Measurements from ENCODE around the gene STK32C. TPM values are rescaled to one million over a fixed set of nuclear protein-coding genes. Genes with fewer than 3 reads are reported as not detected.

The STK32C gene
- total and polyA plus RNA-seq, 2 donors = 4.8 to 13.6 TPM

DNA sequence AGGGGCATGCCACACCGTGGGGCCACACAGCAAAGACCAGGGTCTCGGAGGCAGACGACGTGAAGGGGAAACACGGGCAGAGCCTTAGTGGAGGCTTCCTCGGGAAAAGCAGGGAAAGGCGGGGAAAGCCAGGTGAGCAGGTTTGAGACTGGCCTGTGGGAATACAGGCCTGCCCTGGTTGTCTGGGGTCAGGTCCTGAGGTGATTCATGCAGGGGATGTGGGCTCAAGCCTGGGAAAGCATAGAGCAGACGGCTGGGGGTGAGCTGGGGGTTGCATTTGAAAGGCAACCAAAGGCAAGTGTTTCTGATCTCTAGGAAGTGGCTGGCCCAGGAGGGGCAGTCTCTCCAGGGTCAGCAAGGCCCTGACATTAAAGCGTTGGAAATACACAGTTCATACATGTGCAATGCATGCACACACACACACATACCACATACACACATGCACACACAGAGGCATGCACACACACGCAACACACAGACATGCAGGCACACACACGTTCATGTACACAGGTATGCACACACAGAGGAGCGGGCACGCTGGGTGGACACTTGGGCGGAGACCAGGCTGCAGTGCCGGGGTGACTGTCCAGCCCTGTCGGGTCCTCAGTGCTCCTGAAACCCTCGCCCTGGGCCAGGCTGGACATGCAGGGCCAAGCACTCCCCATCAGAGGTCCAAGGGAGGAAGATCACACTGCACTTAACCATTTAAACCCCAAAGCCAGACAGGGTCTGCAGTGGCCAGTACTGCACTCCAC is 69.2 kb downstream of the STK32C start:
- WGBS = 91% methylated on average over 17 of the region's 17 CpGs
- H3K4me3 ChIP-seq (ENCODE audit: low read depth, low read length) = no peak overlapping the region
- DNase-seq (ENCODE audit: extremely low spot score) = no peak
- no peaks in the 10 kb centered on the region for H3K36me3 ChIP-seq (ENCODE audit: insufficient read depth)
- H3K27ac ChIP-seq (ENCODE audit: low read depth) = no peak overlapping the region
- H3K4me1 ChIP-seq (ENCODE audit: insufficient read depth) = no peaks in the 10 kb centered on the region

DNA sequence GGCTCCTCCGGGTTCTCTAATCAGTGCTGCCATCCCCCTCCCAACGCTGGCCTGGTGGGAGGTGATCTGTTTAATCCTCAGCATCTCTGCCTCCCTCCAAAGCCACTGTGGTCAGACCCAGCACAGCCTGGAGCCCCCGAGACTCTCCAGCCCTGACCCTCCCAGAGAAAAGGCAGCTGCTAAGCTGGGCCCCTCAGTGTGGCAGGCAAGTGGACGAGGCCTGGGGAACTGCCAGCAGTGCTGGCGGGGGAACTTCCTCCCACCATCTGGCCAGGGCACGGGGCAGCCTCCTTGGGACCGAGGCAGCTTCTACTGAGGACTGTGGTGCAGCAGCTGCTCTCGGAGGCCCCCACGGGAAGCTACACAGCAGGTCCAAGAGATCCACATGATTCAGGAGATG is 69.9 kb downstream of the STK32C start:
- no peaks in the 10 kb centered on the region for H3K36me3 ChIP-seq (ENCODE audit: insufficient read depth)
- WGBS = 51% methylated on average over 9 of the region's 9 CpGs
- H3K27ac ChIP-seq (ENCODE audit: low read depth) = no peak overlapping the region
- H3K4me1 ChIP-seq (ENCODE audit: insufficient read depth) = no peaks in the 10 kb centered on the region
- DNase-seq (ENCODE audit: extremely low spot score) = no peak
- no peak overlapping the region for H3K4me3 ChIP-seq (ENCODE audit: low read depth, low read length)

DNA sequence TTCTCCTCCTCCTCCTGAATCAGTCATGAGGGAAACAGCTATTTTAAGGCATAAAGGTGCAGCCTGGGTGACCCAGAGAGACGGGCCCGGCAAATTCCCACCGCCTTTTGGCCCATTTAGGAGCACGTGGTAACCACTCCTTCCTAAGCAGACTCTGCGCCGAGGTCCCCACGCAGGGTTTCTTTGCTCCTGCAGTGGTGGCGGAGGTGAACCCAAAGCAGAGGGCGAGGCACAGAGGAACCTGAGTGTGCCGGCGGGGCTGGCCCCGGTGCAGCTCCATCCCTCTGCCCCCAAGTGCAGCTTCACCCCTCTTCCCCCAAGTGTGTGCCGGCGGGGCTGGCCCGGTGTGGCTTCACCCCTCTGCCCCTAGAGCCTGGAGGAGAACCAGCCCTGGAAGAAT is 70.4 kb downstream of the STK32C start:
- no peak overlapping the region for H3K27ac ChIP-seq (ENCODE audit: low read depth)
- H3K4me1 ChIP-seq (ENCODE audit: insufficient read depth) = no peaks in the 10 kb centered on the region
- 85% methylated on average over 15 of the region's 15 CpGs for WGBS
- no peak for DNase-seq (ENCODE audit: extremely low spot score)
- H3K36me3 ChIP-seq (ENCODE audit: insufficient read depth) = no peaks in the 10 kb centered on the region
- H3K4me3 ChIP-seq (ENCODE audit: low read depth, low read length) = no peak overlapping the region

DNA sequence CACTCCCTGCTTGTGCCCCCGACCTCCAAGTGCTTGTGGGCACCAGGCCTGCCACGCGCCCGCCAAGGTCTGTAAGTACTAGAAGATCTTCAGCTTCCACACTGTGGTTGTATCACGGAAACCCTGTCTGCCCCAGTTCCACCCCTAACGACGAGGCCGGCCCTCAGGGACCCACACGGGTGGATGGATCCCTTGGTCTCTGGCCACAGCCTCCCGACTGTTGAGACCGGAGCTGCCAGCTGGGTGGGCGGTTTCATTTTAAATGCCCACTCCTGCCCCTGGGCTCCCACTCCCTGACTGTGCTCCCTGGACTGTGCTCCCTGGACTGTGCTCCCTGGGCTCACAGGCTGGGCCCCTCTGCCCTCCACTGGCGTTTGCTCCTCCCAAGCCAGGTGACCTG is 70.9 kb downstream of the STK32C start:
- WGBS = 95% methylated on average over 13 of the region's 13 CpGs
- H3K36me3 ChIP-seq (ENCODE audit: insufficient read depth) = no peaks in the 10 kb centered on the region
- no peak for DNase-seq (ENCODE audit: extremely low spot score)
- H3K4me1 ChIP-seq (ENCODE audit: insufficient read depth) = no peaks in the 10 kb centered on the region
- no peak overlapping the region for H3K27ac ChIP-seq (ENCODE audit: low read depth)
- H3K4me3 ChIP-seq (ENCODE audit: low read depth, low read length) = no peak overlapping the region

DNA sequence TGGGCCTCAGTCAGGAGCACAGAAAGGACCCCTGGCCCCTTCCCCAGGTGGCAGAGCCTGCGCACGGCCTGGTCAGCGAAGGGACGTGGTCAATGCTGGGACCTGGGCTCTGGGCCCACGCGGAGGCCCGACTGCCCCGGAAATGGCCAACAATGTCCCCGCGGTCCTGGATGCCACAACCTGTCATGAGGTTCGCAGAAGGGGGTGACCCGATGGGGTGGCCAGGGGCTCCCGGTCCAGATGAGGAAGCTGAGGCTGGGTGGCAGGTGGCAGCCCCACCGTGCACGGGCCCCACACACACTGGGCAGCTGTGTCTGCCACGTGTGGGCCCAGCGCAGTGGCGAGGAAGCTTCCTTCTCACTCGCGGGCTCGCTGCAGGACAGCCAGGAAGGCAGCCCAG is 71.6 kb downstream of the STK32C start:
- no peaks in the 10 kb centered on the region for H3K36me3 ChIP-seq (ENCODE audit: insufficient read depth)
- WGBS = 93% methylated on average over 21 of the region's 21 CpGs
- no peak overlapping the region for H3K4me3 ChIP-seq (ENCODE audit: low read depth, low read length)
- H3K27ac ChIP-seq (ENCODE audit: low read depth) = no peak overlapping the region
- DNase-seq (ENCODE audit: extremely low spot score) = no peak
- H3K4me1 ChIP-seq (ENCODE audit: insufficient read depth) = no peaks in the 10 kb centered on the region

DNA sequence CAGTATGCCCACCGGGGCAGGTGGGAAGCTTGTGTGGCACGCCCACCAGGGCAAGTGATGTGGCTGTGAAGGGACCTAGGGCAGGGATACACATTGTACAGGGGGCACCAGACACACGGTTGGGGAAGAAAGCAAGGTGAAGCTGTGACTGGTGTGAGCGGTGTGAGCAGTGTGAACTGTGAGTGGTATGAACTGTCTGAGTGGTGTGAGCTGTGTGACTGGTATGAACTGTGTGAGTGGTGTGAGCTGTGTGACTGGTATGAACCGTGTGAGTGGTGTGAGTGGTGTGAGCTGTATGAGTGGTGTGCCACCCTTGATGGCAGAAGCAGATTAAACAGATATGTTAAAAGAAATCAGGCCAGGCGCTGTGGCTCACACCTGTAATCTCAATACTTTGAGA is 72.9 kb downstream of the STK32C start:
- 97% methylated on average over 6 of the region's 6 CpGs for WGBS

DNA sequence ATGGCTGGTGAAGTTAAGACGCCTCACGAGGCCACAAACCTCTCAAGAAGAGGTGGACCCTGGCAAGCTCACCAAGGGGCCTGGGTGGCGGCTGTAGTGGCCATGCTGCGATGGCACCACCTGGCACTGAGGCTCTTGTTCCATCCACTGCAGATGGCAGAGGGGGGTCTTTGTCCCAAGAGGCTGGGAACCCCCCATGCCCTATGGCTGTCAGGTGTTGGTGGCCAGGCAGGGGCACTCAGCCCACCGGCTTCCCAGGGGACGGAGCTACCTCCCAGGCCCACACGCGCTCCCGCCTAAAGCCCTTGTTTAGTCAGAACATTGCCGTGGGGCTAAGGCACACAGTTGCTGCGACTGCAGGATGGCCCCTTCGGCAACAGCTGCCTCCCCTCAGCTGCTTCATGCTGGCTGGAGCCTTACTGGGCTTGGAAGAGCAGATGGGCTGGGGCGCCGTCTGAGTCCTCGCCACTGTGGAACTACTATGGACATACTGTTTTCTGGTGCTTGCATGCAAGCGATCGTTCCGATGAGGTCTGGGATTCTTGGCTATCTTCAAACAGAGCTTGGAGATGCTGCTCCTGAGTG is 74.2 kb downstream of the STK32C start:
- DNase-seq (ENCODE audit: extremely low spot score) = no peak
- no peak overlapping the region for H3K27ac ChIP-seq (ENCODE audit: low read depth)
- no peaks in the 10 kb centered on the region for H3K4me1 ChIP-seq (ENCODE audit: insufficient read depth)
- no peaks in the 10 kb centered on the region for H3K36me3 ChIP-seq (ENCODE audit: insufficient read depth)
- no peak overlapping the region for H3K4me3 ChIP-seq (ENCODE audit: low read depth, low read length)
- WGBS = 65% methylated on average over 18 of the region's 18 CpGs

More for the DNA sequence above, 72.9 kb downstream of the STK32C start:
- no peak overlapping the region for H3K4me3 ChIP-seq (ENCODE audit: low read depth, low read length)
- no peaks in the 10 kb centered on the region for H3K36me3 ChIP-seq (ENCODE audit: insufficient read depth)
- no peak for DNase-seq (ENCODE audit: extremely low spot score)
- H3K27ac ChIP-seq (ENCODE audit: low read depth) = no peak overlapping the region
- no peaks in the 10 kb centered on the region for H3K4me1 ChIP-seq (ENCODE audit: insufficient read depth)

DNA sequence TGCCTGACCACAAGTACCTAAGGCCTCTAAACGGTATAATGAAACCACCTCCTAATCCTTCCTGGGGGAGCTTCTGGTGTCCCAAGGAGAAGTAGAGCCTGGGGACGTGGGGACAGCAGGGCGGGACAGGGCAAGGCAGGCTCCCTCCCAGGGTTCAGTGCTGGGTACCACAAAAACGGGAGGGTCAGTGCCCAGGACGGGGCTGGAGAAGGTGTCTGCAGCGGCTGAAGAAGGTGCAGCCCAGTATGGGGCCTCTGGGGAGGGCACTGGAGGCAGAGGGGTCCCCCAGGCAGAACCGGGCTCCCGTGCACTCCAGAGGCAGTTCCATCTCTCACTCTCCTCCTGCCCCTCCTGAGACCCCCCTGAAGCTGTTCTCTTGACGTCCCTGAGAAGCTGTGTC is 74.8 kb downstream of the STK32C start:
- H3K4me1 ChIP-seq (ENCODE audit: insufficient read depth) = no peaks in the 10 kb centered on the region
- 87% methylated on average over 9 of the region's 9 CpGs for WGBS
- H3K27ac ChIP-seq (ENCODE audit: low read depth) = no peak overlapping the region
- no peak overlapping the region for H3K4me3 ChIP-seq (ENCODE audit: low read depth, low read length)
- H3K36me3 ChIP-seq (ENCODE audit: insufficient read depth) = no peaks in the 10 kb centered on the region
- DNase-seq (ENCODE audit: extremely low spot score) = no peak

DNA sequence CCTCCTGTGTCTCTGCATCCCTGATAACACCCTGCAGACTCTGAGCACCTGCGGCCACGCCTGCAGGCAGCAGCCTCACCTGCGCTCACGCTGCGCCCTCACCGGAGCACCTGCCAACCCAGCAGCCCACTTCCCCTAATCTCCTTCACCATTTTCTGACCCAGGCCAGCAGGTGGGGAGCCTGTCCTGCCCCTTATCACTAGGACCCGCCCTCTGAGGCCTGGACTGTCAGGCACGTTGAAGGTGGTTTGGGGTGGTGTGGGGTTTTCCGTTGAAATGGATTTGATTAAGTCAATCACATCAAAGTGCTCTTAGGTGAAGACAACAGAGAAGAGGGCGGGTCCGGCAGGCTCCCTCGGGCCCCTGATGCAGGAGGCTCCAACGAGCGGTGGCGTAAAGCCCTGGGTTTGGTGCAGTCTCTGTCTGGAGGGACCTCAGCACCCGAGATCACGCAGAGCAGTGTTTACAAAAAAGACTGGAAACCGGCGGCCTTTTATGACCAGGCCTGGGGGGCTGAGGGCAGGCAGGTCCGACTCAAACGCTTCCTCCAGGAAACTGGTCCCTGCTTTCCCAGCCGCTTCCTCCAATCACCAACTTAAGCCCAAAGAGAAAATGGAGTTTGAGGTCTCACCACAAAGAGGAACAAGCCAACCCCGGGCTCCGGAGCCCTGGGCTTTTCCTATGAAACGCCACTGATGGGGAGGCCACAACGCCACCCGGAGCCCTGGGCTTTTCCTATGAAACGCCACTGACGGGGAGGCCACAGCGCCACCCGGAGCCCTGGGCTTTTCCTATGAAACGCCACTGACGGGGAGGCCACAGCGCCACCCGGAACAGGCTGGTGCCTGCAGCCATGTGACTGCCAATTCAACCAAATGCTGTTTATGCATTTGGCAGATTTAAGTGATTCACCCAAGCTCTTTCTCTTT is 75.5 kb downstream of the STK32C start:
- H3K36me3 ChIP-seq (ENCODE audit: insufficient read depth) = no peaks in the 10 kb centered on the region

DNA sequence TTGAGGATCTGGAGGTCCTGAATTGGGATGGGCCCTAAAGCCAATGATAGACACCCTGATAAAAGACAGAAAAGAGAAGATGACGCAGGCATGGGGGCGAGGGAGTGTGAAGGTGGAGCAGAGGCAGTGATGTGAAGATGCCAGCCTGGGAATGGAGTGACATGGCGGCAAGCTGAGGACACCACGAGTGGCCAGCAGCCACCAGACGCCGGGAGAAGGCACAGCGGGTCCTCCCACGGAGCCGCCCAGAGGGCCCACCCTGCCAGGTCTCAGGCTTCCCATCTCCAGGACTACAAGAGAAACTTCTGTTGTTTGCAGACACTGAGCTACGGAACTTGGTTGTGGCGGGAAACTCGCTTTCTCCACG is 76.1 kb downstream of the STK32C start:
- 95% methylated on average over 13 of the region's 13 CpGs for WGBS
- Histone ChIP-seq H3K27ac (ENCODE audit: low read depth) (no peak overlapping the region), H3K4me1 (ENCODE audit: insufficient read depth) (no peaks in the 10 kb centered on the region), H3K4me3 (ENCODE audit: low read depth, low read length) (no peak overlapping the region), H3K36me3 (ENCODE audit: insufficient read depth) (no peaks in the 10 kb centered on the region)
- no peak for DNase-seq (ENCODE audit: extremely low spot score)

More for the DNA sequence above, 75.5 kb downstream of the STK32C start:
- no peaks in the 10 kb centered on the region for H3K4me1 ChIP-seq (ENCODE audit: insufficient read depth)
- no peak overlapping the region for H3K4me3 ChIP-seq (ENCODE audit: low read depth, low read length)
- no peak for DNase-seq (ENCODE audit: extremely low spot score)
- no peak overlapping the region for H3K27ac ChIP-seq (ENCODE audit: low read depth)
- WGBS = 84% methylated on average over 35 of the region's 35 CpGs

DNA sequence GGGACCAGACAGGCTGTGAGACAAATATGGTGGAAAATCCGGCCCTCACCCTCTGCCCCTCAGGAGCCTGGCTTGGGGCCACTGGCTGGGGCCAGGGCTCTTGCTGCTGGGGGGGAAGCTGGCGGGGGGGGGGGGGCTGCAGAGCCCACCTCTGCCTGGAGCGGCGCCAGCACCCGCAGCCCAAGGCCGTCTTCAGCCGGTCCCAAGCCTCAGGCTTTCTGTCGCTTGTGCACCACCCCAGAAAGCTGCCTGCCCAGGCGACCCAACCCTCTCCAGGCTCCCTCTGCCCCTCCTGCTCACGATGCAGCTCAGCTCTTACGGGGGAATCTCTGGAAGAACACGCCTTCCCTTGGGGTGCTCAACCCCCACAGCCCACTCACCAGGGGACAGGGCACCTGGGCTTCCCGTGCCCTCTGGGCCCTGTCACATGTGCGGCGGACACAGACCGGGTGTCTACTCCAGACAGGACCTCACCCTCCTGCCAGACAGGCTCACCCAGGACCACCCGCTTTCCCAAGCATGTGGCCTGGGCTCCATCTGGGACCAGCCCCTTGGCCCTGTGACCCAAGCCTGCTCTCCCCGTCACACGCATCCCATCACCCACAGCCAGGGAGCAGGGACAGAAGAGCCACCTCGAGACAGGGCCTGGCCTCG is 77.1 kb downstream of the STK32C start:
- Histone ChIP-seq H3K4me3 (ENCODE audit: low read depth, low read length) (no peak overlapping the region), H3K27ac (ENCODE audit: low read depth) (no peak overlapping the region)
- WGBS = 71% methylated on average over 21 of the region's 21 CpGs

DNA sequence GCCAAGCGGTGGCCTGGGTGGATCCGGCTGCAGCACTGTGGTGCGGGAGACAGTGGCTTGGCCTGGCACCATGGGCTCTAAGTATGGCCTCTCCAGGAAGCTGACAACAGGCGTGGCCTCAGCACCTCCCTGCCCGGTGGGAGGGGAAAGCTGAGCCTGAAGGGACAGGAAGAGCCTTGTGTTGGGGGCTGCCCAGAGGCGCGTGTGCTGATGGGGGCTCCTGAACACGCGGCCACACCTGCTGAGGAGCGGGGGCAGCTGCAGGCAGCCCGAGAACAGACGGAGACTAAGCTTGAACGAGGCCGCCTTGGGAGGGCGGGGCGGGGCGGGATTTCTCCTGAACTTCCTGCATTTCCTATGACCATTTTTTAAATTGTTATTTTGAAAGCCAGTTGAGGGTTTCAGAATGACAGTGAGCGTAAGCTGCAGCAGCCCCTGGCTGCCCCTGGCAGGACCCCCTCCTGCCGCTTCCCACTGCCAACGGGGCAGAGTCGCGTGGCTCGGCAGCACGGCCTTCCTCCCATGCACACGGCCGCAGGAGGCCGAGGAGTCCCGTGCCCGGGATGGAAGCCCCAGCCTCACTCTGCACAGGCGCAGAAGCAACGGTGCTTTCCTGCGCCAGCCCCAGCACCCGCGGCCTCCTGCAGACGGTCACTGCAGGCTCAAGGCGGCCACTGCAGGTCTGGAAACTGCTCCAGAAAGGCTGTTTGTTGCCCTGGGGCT is 77.8 kb downstream of the STK32C start:
- no peak for DNase-seq (ENCODE audit: extremely low spot score)
- Histone ChIP-seq H3K36me3 (ENCODE audit: insufficient read depth) (no peaks in the 10 kb centered on the region), H3K4me3 (ENCODE audit: low read depth, low read length) (peak overlapping the region; percentile 4), H3K4me1 (ENCODE audit: insufficient read depth) (no peaks in the 10 kb centered on the region), H3K27ac (ENCODE audit: low read depth) (no peak overlapping the region)
- whole genome bisulfite sequencing = 60% methylated on average over 36 of the region's 36 CpGs

More for the DNA sequence above, 77.1 kb downstream of the STK32C start:
- H3K36me3 ChIP-seq (ENCODE audit: insufficient read depth) = no peaks in the 10 kb centered on the region
- no peak for DNase-seq (ENCODE audit: extremely low spot score)
- no peaks in the 10 kb centered on the region for H3K4me1 ChIP-seq (ENCODE audit: insufficient read depth)

DNA sequence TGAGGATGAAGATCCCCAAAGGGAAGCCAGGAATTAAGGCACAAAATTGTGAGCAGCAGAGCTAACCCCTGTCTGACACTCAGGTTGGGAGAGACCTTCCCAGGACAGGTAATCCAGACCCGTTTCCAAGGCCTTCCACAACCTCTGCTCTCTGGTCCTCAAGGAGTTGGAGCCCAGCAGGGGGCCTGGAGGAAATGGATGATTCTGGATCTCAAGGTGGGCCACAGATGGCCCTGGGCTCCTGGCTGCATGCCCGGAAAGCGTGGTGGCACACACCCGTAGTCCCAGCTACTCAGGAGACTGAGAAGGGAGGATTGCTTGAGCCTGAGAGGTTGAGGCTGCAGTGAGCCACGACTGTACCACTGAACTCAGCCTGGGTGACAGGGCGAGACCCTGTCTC is 78.7 kb downstream of the STK32C start:
- DNase-seq (ENCODE audit: extremely low spot score) = no peak
- H3K27ac ChIP-seq (ENCODE audit: low read depth) = no peak overlapping the region
- WGBS = 87% methylated on average over 6 of the region's 6 CpGs

More for the DNA sequence above, 78.7 kb downstream of the STK32C start:
- no peaks in the 10 kb centered on the region for H3K4me1 ChIP-seq (ENCODE audit: insufficient read depth)
- no peak overlapping the region for H3K4me3 ChIP-seq (ENCODE audit: low read depth, low read length)
- H3K36me3 ChIP-seq (ENCODE audit: insufficient read depth) = no peaks in the 10 kb centered on the region

Measured in urinary bladder (tissue), 4 donors.